ENCODE data around the gene CACNB2.

GRCh38 chr10:18303851-18304801 lies 163.9 kb downstream of the CACNB2 start:
- TF ChIP-seq POLR2A (IDR thresholded peaks at IDR 0.05), result no peak
- TF ChIP-seq CTCF (IDR thresholded peaks at IDR 0.05), result no peak
